Measurements from ENCODE around the gene SMIM27. TPM values are rescaled to one million over a fixed set of nuclear protein-coding genes. Genes with fewer than 3 reads are reported as not detected.
A peak's percentile ranks its signal among the peaks of the same experiment; 100 is the strongest.

SMIM27 gene
- total RNA-seq, 1 experiment from 2014 or later, result 6.5 TPM

GRCh38 chr9:32554591-32554990 lies 2.5 kb downstream of the SMIM27 start:
- DNase-seq (ENCODE audit: low read depth), result no peak

DNA sequence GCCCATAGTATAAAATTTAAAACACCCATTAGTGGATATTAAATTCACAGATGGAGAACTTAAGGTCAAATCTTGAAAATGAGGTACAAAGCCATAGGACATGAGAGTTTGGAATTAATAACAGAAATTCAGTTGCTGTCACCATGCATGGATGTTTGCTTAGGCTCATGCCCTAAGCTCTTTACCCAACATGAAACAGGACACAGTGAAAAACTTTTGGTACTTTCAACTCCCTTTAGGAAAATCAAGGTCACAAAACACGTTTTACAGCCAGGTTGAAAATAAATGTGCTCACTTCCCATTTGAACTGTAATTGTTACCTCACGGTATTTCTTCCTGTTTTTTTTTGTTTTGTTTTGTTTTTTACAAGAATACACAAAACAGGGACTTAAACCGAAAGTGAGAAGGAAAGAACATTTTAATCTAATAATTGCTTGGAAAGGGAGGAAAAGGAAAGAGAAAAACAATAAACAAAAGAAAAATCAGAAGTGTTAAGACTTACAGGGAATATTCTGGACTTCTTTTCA lies 6.3 kb downstream of the SMIM27 start:
- no peak for DNase-seq (ENCODE audit: low read depth)

- DNase-seq (ENCODE audit: low read depth), result no peak
These were observed 13.8 kb downstream of the SMIM27 start for GRCh38 chr9:32565967-32566366.

- DNase-seq (ENCODE audit: low read depth), result no peak
These were observed 14.6 kb downstream of the SMIM27 start for GRCh38 chr9:32566770-32567169.

- no peak for DNase-seq (ENCODE audit: low read depth)
These were observed 18.1 kb downstream of the SMIM27 start for GRCh38 chr9:32570262-32570661.

DNA sequence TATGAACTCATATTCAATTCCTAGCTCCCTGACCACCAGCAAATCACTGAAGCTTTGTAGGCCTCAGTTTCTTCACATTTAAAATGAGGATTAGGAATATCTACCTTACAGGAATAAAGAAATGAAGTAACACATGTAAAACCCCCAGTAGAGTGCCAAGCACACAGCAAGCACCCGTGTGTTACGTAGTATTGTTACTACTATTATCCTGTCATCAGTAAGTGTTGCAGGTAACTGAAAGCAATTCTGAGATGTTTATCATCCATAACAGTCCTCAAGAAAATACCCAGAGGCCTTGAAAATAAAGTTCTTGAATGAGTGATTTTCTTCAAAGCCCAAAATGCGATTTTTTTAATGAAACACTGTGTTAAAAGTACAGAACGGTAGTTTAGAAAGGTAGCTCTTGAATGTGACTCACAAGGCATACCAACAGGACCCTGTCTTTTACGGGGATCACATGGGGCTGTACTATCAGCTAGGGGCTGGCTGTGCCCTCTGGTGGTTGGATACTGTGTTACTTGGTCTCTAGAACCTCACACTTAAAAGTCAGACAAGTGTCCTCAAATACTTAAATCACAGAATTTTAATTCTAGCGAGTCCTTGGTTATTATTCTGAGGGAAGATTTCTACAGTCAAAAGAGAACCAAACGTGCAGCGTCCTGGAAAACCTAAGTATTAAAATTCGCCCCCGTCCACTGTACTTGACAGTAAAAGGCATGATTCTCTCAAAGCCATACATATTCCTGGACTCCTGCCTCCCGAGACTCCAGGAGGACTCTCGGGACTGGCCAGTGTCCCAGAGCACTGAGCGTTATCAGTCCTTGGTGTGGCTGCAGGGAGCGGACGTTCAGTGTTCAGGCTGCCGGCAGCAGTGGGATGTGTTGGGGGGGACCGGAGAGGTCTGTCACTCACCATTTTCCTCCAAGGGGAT lies 20.1 kb downstream of the SMIM27 start:
- peak; percentile 89 for DNase-seq (ENCODE audit: low read depth)

DNA sequence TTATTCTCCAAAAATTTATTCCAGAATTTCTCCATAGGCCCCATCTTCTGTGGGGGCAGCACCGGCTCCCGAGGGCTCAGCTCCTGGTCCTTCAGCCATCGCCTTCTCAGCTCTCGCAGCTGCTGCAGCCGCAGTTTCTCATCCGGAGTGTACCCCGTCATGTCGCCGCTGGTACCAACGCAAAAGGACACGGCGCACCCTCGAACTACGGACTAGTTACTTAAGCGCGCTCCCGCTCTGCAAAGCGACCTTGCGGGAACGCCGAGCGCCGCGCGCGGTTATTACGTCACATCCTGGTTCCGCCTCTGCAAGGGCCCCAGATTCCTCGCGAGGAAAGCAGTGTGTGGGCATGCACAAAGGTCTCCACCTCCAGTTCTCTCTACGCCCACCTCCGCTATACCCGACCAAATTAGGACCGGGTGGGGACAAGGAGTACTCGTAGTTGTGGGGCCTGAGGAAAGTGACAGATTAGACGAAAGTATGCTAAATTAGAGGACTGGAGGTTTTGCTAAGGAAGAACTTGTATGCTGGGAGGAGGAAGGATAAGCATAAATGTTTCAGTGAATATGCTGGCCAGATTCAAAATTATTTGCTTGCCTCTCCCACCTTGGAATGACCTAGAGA lies 20.9 kb downstream of the SMIM27 start, which contains the start of gene NDUFB6:
Gene NDUFB6, minus strand, starts transcription at position 260 of the 624 bp plus-strand sequence. Its CDS starts 99 bp downstream, at position 161.
- peak; percentile 92 for DNase-seq (ENCODE audit: low read depth)

DNA sequence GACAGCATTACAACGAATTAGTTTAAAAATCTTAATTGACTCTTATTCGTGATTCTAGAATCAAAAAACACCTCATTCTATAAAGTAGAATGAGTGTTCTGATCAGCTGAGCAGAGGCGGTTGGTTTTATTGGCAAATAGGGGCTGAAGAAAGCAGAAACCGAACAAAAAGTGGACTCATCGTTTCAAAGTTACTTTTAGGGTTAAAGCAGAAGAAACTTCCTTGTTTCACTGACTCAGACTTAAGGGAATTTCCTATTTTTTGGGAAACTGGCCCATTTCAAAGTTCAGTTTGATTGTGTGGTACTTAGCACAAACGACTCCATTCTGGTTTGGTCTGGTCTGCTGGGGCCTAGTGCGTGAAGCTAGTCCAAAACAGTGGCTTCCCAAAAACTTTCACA lies 21.7 kb downstream of the SMIM27 start:
- DNase-seq (ENCODE audit: low read depth), result no peak

GRCh38 chr9:32574858-32575257 lies 22.7 kb downstream of the SMIM27 start:
- no peak for DNase-seq (ENCODE audit: low read depth)

DNA sequence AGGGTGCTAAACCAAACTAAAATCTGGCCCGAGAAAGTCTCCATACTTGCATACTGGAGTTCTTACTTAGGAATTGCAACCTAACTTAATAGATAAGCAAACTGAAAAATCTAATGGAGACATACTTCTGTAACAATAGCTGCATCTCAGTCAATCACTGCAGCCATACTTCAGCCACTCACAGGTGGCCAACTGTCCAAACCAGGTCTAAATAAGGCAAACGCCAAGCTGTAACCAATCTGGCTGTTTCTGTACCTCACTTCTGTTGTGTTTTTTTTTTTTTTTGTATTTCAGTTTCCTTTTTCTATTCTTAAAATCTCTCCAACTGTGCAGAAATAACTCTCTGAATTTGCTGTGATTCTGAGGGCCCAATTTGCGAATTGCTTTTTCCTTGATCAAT lies 25.2 kb downstream of the SMIM27 start:
- no peak for DNase-seq (ENCODE audit: low read depth)

GRCh38 chr9:32578976-32579375 lies 26.8 kb downstream of the SMIM27 start:
- DNase-seq (ENCODE audit: low read depth), result peak; percentile 19

DNA sequence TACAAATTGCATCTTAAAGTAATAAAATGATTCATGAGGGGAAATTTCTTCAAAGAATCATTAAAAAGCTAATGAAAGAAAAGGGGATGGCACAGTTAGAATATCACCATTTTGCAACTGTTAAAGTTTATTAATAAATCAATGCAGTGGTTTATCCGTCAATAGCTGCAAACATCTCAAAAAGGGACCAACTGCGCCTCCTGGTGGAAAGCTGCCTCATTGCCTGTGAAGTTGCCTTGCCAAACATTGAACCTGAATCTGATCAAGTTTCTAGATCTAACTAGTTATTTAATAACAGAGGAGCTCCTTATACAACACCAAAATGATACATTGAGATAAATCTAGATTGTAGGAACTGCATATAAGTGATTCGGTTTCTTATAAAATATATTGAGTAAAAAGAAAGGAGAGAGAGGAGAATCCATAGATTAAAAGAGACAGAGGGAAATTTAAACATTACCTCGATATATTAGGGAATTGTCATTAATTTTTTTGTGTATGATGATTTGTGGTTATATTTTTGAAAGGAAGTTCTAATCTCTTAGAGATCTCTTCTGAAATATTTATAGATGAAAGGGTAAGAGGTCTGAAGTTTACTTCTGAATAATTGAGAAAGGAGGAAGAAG lies 27.7 kb downstream of the SMIM27 start:
- DNase-seq (ENCODE audit: low read depth), result peak; percentile 50

DNA sequence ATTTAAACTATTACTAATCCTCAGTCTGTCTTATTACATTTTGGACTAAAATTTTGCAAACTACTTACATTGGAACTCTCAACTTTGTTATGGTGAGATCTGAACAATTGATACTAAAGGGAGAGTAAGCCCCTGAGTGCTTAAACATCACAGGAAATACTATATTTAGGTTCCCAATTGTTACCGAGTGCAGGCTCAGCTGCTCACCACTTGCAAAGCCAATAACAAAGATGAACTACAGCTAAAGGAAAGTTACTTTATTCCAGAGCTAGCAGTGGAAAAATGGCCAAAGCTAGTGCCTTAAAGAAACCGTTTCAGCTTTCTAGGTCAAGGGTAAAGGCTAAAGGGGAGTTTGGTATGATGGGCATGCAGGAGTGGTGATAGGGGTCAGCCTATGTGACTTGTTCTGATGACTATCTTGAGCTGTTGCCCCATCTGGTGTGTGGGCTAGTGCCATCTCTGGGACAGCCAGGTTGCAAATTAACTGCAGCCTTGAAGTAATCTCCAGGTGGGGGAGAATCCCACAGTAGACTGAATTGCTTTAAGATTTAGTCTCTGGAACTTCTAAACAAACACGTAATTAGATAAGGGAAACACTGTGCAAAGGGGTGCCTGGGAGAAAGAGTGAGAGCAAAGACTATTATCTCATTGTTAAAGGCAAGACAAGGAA lies 28.6 kb downstream of the SMIM27 start:
- DNase-seq (ENCODE audit: low read depth), result no peak

DNA sequence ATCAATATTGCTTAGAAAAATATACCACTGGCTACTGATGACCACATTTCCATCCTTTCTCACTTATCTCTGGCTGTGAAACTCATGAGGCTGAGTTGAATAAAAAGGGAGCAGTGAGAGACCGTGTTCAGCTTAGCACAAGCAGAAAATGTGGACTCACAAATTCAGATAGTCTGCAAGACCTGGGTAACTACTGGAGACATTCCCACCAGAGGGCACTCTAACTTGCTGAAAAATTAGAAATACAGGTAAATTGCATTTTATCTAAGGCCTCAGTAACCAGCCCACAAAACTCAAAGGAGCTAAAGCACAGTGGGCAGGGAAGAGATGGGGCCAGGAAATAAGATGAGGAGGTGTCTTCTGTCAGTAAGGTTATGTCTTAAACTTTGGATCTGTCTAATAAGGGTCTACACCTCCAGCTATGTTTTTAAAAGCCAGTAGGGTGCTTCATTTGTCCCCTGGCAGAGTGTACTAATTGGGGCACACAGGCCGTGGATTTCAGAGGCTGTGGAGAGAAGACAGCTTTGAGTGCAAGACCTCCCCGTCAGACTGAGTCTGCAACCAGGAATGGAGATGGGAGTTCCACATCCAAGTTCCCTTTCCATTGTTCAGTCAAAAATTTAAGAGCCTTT lies 29.5 kb downstream of the SMIM27 start:
- peak; percentile 67 for DNase-seq (ENCODE audit: low read depth)

DNA sequence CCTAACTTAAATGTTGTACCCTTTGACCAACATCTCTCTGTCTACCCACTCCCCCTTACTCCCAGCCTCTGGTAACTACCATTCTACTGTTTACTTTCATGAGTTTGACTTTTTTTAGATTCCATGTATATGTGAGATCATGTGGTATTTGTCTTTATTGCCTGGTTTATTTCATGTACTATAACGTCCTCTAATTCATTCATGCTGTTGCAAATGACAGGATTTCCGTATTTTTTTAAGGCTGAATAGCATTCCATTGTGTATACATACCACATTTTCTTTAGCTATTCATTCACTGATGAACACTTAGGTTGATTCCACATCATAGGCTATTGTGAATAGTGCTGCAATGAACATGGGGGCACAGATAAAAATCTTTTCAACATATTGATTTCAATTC lies 32.7 kb downstream of the SMIM27 start:
- DNase-seq (ENCODE audit: low read depth), result no peak

DNA sequence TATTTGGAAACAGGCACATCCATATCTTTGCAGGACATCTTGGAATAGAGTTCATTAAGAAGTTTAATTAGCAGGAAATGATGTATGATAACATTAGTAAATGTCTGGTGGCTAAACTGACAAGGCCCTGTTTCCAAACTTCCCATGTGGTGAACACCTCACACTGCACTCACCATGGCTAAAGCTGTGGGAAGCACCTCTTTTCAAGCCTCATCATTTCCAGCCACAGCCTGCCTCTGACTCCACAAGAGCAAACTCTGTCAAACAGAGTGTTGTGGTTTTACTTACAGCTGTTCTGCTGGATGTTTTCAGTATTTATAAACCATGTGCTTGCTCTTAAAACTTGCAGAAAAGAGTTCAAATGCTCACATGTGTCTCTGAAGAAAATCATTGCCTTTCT lies 35.8 kb downstream of the SMIM27 start:
- DNase-seq (ENCODE audit: low read depth), result no peak

DNA sequence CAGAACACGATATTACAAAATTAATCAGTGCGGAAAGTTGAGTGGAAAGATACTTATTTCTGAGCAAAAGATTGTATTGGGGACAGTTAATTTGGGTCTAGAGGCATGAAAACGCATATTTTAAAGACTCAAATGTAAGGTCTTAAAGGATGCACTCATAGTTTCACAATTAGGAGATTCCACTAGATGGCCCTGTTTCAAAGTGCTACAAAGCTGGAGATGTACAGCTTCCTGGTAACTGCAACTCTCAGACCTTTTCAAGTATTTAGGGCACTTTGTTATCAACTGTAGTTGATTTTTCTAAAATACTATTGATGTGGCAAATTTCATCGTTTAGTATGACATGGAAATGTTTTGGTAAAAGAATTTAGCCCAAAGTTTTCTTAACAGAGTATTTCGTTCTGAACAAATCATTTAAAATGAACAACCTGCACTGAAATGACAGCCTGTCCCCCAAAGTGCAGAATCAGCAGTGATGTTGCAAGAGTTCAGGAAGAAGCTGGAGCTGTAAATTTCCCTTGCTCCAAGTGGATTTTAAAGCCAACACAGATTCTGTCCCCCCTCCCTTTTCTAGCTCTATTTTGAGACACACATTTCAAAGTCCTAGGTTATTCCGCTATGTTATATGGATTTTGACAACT lies 37.1 kb downstream of the SMIM27 start:
- DNase-seq (ENCODE audit: low read depth), result peak; percentile 64

GRCh38 chr9:32590476-32590875 lies 38.3 kb downstream of the SMIM27 start:
- DNase-seq (ENCODE audit: low read depth), result no peak

DNA sequence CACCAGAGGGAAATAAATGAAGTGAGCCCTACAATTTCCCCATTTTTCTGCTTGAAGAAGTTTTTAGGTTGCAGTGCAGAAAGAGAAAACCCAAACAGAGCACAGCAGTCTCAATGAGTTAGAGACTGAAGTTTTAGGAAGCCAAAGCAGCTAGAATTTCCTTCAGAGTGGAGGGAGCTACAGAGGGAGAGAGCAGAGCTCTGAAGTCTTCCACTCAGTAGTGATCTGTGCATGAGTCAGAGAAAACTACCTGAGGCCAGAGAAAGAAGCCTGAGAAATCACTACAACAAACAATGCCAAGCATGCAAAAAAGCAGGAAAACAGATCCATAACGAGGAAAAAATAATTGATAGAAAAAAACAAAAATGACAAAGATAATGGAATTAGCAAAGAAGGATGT lies 38.8 kb downstream of the SMIM27 start:
- peak; percentile 62 for DNase-seq (ENCODE audit: low read depth)

DNA sequence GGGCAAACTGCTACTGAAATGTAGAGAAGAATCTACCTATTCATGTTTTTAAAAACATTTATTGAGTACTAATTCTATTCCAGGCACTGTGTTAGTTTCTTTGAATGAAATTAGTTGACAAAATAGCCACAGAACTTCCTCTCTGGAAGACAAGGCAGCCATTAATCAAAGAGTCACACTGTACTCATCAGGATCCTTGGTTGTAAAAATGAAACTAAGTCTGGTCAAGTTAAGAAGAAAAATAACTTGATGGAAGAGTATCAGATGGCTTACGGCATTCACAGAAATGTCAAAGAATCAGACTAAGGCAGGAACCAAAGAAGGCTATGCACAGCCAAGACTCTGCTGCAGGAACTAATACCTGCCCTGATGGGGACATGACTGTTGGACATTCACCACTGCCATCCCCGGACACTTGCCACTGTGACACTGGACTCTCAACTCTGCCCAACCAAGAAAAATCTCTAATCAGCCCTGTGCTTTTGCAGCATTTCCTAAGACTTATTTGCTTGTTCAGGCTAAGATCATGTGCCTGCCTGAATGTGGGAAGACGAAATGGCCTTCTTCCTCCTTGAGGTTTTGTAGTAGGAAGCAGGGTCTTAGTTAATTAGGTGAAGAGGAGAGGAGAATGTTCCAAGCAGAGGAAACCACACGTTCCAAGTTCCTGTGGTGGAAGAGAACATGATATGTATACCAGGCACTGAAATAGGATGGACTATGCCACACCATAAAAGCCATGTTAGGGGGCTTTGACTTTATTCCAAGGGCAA lies 44.2 kb downstream of the SMIM27 start:
- peak; percentile 11 for DNase-seq (ENCODE audit: low read depth)

Measured in M059J (cell line).